ENCODE measurements around the gene HIGD2A.

- TF ChIP-seq, protein P1, sequence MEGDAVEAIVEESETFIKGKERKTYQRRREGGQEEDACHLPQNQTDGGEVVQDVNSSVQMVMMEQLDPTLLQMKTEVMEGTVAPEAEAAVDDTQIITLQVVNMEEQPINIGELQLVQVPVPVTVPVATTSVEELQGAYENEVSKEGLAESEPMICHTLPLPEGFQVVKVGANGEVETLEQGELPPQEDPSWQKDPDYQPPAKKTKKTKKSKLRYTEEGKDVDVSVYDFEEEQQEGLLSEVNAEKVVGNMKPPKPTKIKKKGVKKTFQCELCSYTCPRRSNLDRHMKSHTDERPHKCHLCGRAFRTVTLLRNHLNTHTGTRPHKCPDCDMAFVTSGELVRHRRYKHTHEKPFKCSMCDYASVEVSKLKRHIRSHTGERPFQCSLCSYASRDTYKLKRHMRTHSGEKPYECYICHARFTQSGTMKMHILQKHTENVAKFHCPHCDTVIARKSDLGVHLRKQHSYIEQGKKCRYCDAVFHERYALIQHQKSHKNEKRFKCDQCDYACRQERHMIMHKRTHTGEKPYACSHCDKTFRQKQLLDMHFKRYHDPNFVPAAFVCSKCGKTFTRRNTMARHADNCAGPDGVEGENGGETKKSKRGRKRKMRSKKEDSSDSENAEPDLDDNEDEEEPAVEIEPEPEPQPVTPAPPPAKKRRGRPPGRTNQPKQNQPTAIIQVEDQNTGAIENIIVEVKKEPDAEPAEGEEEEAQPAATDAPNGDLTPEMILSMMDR (IDR thresholded peaks at IDR 0.05), result no peak
- no peak for TF ChIP-seq POLR2A (IDR thresholded peaks at IDR 0.05)
Measured at GRCh38 chr5:176432707-176433106, 44.2 kb downstream of the HIGD2A start.
